ENCODE data around the gene FGF18.

Gene FGF18

GRCh38 chr5:171505473-171506043 lies 86.1 kb downstream of the FGF18 start:
- no peak for DNase-seq

GRCh38 chr5:171506951-171507350 lies 87.5 kb downstream of the FGF18 start:
- DNase-seq = no peak
